ENCODE measurements around the gene SH3BP1. TPM values are rescaled to one million over a fixed set of nuclear protein-coding genes. Genes with fewer than 3 reads are reported as not detected.
A peak's percentile ranks its signal among the peaks of the same experiment; 100 is the strongest.

The SH3BP1 gene
- total RNA-seq, 1 donor from 2014 or later: 6.9 TPM

- no peak for TF ChIP-seq CTCF (IDR thresholded peaks at IDR 0.05)
- Mint-ChIP-seq H3K4me1 (ENCODE audit: unreplicated experiment) (peaks cover 36% of the 10 kb centered on the region), H3K27me3 (ENCODE audit: unreplicated experiment) (peaks cover 2% of the 10 kb centered on the region), H3K27ac (ENCODE audit: unreplicated experiment) (no peak overlapping the region), H3K4me3 (ENCODE audit: unreplicated experiment) (peak overlapping the region; percentile 85), H3K9me3 (ENCODE audit: unreplicated experiment) (no peaks in the 10 kb centered on the region), H3K36me3 (ENCODE audit: unreplicated experiment) (no peaks in the 10 kb centered on the region)
- DNase-seq (ENCODE audit: extremely low spot score, unreplicated experiment): no peak
Measured at GRCh38 chr22:37610480-37611129, 28.9 kb upstream of the SH3BP1 start.

- no peaks in the 10 kb centered on the region for H3K27me3 Mint-ChIP-seq (ENCODE audit: unreplicated experiment)
- H3K4me1 Mint-ChIP-seq (ENCODE audit: unreplicated experiment): peaks cover 36% of the 10 kb centered on the region
- no peak for TF ChIP-seq CTCF (IDR thresholded peaks at IDR 0.05)
- H3K36me3 Mint-ChIP-seq (ENCODE audit: unreplicated experiment): no peaks in the 10 kb centered on the region
- DNase-seq (ENCODE audit: extremely low spot score, unreplicated experiment): no peak
- no peaks in the 10 kb centered on the region for H3K9me3 Mint-ChIP-seq (ENCODE audit: unreplicated experiment)
- peak overlapping the region; percentile 27 for H3K27ac Mint-ChIP-seq (ENCODE audit: unreplicated experiment)
- no peak overlapping the region for H3K4me3 Mint-ChIP-seq (ENCODE audit: unreplicated experiment)
Measured at GRCh38 chr22:37611207-37611606, 28.3 kb upstream of the SH3BP1 start.

GRCh38 chr22:37616201-37617083, 23.0 kb upstream of the SH3BP1 start:
- Mint-ChIP-seq H3K27ac (ENCODE audit: unreplicated experiment) (no peak overlapping the region), H3K36me3 (ENCODE audit: unreplicated experiment) (peaks cover 5% of the 10 kb centered on the region), H3K27me3 (ENCODE audit: unreplicated experiment) (no peaks in the 10 kb centered on the region), H3K9me3 (ENCODE audit: unreplicated experiment) (no peaks in the 10 kb centered on the region), H3K4me1 (ENCODE audit: unreplicated experiment) (peaks cover 3% of the 10 kb centered on the region), H3K4me3 (ENCODE audit: unreplicated experiment) (no peak overlapping the region)
- TF ChIP-seq CTCF (IDR thresholded peaks at IDR 0.05): no peak
- no peak for DNase-seq (ENCODE audit: extremely low spot score, unreplicated experiment)

GRCh38 chr22:37617431-37617830, 22.0 kb upstream of the SH3BP1 start:
- no peak overlapping the region for H3K4me3 Mint-ChIP-seq (ENCODE audit: unreplicated experiment)
- H3K27ac Mint-ChIP-seq (ENCODE audit: unreplicated experiment): no peak overlapping the region
- peaks cover 5% of the 10 kb centered on the region for H3K36me3 Mint-ChIP-seq (ENCODE audit: unreplicated experiment)

More at GRCh38 chr22:37617431-37617830, 22.0 kb upstream of the SH3BP1 start:
- Mint-ChIP-seq H3K4me1 (ENCODE audit: unreplicated experiment) (peaks cover 2% of the 10 kb centered on the region), H3K9me3 (ENCODE audit: unreplicated experiment) (no peaks in the 10 kb centered on the region), H3K27me3 (ENCODE audit: unreplicated experiment) (no peaks in the 10 kb centered on the region)
- no peak for TF ChIP-seq CTCF (IDR thresholded peaks at IDR 0.05)
- DNase-seq (ENCODE audit: extremely low spot score, unreplicated experiment): no peak

Data from osteocyte (in vitro differentiated cells).